ENCODE data around the gene NR4A3. TPM values are rescaled to one million over a fixed set of nuclear protein-coding genes. Genes with fewer than 3 reads are reported as not detected.

The NR4A3 gene
- total and polyA plus RNA-seq, 9 of the 15 experiments (the other 6 are each of a cell fraction or from before 2014, with no cell fraction given): 0.04 to 0.07 TPM; not detected in 7

DNA sequence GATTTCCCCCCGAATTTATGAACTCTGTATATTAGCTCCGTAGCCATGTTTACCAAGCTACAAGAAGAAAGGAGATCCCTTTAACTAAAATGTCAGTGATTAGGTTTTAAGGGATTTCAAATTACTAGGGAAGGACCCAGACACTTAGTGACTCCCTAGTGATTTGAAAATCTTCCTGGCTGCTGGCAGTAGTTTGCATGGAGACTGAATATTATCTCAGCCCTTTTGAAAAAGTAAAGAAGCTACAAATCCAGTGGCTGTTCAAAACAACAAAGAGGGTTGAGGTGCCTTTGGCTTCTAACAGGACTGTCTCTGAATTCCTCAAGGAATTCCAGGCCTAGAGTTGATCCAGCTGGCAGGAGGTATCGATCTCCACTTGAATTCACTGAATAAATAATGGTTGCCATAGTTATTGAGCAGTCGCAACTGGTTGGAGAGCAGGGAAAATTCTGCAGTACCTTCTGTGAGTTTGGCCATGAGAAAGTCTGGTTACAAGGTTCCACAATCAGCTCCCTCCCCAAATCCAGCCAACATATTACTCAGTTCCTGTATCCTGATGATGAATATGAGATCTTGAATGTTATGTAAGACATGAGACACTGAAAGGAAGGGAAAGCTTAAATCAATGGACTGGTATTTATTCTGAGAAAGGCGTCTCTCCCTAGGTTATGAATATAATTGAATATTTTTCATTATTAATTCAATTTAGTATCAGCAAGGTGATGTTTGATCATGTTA lies 37.7 kb downstream of the NR4A3 start (continued):
- TF ChIP-seq, protein P1, sequence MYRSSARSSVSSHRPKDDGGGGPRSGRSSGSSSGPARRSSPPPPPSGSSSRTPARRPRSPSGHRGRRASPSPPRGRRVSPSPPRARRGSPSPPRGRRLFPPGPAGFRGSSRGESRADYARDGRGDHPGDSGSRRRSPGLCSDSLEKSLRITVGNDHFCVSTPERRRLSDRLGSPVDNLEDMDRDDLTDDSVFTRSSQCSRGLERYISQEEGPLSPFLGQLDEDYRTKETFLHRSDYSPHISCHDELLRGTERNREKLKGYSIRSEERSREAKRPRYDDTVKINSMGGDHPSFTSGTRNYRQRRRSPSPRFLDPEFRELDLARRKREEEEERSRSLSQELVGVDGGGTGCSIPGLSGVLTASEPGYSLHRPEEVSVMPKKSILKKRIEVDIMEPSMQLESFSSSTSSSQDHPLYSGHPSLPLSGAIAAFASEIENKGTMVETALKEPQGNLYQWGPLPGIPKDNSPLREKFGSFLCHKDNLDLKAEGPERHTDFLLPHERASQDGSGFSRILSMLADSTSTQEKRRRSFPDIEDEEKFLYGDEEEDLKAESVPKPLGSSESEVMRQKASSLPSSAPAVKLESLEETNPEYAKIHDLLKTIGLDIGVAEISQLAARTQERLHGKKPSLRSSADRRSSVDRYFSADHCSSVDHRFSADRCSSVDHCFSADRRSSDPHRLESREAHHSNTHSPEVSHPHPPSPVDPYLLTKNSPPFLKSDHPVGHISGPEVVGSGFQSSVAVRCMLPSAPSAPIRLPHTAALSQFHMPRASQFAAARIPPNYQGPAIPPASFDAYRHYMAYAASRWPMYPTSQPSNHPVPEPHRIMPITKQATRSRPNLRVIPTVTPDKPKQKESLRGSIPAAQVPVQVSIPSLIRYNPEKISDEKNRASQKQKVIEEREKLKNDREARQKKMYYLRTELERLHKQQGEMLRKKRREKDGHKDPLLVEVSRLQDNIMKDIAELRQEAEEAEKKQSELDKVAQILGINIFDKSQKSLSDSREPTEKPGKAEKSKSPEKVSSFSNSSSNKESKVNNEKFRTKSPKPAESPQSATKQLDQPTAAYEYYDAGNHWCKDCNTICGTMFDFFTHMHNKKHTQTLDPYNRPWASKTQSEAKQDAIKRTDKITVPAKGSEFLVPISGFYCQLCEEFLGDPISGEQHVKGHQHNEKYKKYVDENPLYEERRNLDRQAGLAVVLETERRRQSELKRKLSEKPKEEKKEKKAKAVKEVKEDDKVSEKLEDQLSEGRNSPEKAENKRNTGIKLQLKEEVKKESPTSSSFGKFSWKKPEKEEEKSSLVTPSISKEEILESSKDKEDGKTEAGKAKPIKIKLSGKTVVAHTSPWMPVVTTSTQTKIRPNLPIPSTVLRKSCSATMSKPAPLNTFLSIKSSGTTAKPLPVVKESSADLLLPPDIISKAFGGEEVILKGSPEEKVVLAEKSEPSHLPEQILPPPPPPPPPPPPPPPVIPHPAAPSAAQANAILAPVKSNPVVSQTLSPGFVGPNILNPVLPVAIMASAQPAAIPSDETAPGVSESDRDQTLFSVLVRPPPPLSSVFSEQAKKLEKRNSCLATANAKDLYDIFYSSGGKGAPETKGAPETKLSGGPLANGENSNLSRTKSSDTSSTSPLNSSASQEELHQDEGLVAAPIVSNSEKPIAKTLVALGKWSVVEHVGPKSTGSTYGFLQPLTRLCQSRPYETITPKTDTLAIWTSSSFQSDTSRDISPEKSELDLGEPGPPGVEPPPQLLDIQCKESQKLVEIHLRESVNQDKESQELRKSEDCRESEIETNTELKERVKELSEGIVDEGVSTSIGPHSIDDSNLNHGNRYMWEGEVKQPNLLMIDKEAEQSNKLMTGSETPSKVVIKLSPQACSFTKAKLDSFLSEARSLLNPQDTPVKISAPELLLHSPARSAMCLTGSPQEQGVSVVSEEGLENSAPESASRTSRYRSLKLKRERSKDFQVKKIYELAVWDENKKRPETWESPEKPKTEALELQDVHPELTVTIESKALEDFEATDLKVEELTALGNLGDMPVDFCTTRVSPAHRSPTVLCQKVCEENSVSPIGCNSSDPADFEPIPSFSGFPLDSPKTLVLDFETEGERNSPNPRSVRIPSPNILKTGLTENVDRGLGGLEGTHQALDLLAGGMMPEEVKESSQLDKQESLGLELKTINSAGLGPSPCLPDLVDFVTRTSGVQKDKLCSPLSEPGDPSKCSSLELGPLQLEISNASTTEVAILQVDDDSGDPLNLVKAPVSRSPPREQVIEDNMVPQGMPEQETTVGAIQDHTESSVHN (IDR thresholded peaks at IDR 0.05; ENCODE audit: borderline replicate concordance in 1 of 2, low read depth in 1 of 2): no peak
- TF ChIP-seq, protein P2, sequence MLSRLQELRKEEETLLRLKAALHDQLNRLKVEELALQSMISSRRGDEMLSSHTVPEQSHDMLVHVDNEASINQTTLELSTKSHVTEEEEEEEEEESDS (CRISPR knock-in tag; IDR thresholded peaks at IDR 0.05): no peak
- no peak for TF ChIP-seq XRCC4 (IDR thresholded peaks at IDR 0.05; ENCODE audit: extremely low read depth, insufficient read depth, insufficient read length)
- TF ChIP-seq SMARCC2 (IDR thresholded peaks at IDR 0.05; ENCODE audit: low read depth): no peak
- no peak for TF ChIP-seq SMARCA4 (IDR thresholded peaks at IDR 0.05)
- no peak for TF ChIP-seq ZNF280A (IDR thresholded peaks at IDR 0.05; ENCODE audit: low read depth, partially characterized antibody)
- no peak for TF ChIP-seq SMAD4 (CRISPR knock-in tag; conservative IDR thresholded peaks at IDR 0.05)
- no peak for TF ChIP-seq ZKSCAN8 (CRISPR knock-in tag; IDR thresholded peaks at IDR 0.05)
